EL (cell line): ENCODE measurements around the gene CCNL2.
"Not testable (repeated sequence)": the region's sequence is repeated elsewhere in the genome, so short reads cannot be mapped to it uniquely, and the experiment has no call there.

Experiments used
- DNase-seq: peaks from one replicate; pipeline ENCODE4 v3.0.0-alpha.2; 2016

CCNL2 gene

DNA sequence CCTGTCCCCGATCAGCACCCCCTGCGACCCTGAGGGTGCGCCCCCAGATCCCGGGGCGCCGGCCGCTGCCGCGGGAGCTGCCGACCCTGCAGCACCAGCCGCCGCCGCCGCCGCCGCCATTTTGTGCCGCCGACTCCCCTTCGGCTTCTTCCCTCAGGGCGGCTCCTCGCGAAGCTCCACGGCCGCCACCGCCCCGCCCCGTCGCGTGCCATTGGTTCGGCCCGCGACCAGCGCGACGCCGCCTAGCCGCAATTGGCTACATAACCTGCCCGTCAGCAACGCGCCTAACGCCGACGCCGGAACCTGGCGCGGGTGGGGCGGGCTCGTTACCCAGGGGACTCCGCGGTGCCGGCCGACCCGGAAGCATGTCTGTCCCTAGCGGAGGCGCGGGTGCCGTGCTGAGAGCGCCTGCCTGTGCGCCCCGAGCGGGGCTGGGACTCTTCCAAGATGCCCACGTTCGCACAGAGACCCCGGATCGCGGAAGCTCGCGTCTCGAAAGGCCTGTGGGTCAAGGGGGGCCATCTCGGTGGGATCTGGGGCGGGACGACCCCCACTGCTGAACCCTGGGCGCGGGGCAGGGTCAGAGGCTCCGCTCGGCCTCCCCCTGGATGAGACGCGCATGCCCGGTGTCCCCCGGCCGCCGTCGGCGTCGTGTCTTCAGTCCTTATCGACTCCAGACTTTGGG lies at the start of gene CCNL2:
TSS of gene CCNL2 (minus strand) at position 149 of the 685 bp plus-strand sequence. CDS start at position 120, 29 bp downstream.
- DNase-seq = peak; percentile 98

DNA sequence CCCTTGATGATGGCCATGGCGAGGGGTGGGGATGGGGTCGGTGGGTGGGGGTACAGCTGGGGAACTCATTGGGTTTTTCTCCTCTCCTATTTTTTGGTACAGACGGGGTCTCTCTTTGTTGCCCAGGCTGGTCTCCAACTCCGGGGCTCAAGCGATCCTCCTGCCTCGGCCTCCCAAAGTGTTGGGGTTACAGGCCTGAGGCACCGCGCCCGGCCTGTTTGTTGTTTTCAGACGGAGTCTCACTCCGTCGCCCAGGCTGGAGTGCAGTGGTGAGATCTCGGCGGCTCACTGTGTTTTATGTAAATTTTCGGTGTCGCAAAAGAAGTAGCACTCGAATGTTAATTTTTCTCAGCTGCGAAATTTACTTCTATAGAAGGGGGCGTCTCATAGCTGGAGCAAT lies 47.5 kb upstream of the CCNL2 start:
- DNase-seq = not testable (repeated sequence)

DNA sequence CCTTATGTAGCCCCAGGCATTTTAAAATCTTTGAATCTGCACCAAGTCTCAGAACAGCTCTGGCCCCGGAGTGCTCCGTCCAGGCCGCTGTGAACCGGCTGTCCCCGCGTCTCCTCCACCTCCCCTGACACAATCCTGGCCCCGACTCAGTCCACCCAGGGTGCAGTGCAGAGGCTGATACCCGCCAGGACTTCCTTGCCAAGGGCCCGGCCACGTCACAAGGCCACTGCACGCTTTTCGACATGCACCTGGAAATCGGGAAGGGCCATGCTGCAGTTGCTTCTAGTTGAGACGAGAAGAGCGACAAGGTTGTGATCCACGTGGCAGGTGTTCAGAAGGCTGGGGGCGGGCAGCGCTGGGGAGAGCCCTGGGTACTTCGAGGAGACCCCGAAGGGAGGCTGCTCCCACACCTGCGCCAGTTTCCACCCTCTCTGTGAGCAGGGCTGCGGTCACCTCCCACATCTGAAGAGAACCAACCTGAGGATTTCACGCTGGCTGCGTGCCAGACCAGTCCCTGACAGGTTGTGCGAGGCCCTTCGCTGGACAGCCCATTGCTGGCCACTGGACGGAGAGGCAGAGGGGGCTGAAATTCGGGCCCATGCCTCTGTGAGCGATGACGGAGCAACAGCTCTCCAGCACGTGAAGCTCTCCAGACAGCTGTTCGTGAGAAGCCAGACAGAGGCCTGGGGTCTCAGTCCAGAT lies 43.1 kb upstream of the CCNL2 start:
- no peak for DNase-seq

DNA sequence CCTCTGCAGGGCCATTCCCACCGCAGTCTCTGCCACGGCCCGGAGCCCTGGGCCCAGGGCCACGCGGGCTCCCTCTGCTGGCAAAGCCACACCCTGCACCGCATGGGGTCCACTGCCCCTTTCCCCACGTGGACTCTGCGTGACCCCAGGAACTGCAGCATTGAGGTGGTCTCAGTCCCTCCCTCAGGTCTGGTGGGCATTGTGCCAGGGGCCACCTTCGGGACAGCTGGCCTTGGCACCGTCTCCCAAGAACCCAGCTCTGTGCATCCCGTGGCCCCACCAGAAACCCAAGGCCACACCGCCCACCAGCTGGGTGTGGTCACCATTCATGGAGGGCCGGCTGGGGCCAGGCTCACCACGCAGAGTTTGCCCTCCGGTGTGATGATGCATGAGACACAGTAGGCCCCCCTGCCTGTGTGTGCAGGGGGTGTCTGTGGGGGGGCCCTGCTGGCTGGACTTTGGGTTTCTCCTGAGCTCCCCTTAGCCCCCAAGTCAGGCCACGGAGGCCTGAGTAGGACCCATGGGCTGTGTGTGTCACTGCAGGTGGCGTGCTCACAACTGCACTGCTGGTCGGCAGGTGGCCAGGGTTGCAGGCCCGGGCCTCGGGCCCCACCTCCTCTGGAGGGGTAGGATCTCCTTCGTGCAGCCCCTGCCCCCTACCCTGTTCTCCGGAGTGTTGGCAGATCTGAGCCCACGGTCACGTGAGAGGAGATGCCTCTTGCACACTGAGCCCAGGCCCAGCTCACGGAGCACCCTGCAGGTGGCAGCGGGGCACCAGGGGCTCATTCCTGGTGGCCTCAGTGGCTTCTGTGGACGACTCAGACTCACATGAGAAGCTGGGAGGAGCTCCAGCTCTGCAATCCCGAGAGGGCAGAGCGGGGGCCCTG lies 42.1 kb upstream of the CCNL2 start:
- DNase-seq = peak; percentile 32

DNA sequence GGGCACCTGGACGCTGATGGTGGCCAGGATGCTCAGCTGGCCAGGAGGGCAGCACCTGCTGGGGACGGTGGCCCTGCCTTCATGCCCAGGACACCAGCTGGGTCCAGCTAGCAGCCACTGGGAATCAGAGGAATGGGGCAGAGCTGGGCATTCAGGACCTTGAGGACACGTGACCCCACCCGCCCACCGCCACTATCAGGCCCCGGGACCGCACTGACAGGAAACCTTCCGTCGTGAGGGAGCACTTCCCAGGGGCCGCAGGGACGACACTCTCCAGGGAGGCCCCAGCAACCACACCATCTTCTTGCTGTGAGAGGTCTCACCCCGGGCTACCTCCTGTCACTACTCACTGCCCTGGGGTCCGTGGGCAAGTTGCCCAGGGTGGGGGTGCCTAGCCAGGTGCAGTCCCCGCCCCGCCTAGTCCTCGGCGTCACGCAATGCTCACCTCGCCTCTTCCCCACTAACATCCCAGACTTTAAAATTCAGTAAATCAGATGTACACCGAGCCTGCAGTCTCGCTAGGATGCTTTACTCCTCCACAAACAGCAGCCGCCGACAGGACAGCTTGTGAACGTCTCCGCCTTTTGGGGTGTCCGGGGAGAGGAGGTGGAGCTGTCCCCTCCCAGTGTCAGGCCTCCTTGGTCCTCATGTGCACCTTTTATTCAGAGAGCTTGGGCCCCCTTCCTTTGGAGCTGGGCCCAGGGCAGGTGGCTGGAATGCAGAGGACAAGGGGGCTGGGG lies 41.3 kb upstream of the CCNL2 start:
- no peak for DNase-seq

DNA sequence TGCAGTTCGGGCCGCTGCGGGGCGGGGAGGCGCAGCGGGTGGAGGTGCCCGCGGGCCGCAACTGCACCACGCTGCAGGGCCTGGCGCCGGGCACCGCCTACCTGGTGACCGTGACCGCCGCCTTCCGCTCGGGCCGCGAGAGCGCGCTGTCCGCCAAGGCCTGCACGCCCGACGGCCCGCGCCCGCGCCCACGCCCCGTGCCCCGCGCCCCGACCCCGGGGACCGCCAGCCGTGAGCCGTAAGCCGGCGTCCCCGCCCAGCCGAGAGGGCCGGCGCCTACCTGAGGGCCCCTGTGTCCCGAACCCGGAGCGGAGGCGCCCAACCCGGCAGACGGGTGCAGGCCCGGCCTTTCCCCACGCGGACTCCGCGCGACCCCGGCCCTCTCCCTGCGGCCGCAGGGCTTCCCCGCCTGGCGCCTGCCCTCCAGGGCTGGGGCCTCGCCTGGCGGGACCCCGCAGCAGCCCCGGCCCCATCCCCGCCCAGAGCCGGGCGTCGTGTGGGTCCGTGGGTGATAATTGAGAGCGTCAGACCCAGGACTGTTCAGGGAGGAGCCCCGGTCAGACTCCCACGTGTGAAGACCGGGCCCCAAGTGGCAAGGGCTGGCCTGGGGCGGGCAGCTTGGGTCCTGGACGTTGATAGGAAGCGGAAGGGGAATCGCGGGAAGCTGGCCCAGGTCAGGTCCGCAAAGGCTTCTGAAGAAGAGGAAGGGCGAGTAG lies 40.6 kb upstream of the CCNL2 start:
- DNase-seq = no peak

DNA sequence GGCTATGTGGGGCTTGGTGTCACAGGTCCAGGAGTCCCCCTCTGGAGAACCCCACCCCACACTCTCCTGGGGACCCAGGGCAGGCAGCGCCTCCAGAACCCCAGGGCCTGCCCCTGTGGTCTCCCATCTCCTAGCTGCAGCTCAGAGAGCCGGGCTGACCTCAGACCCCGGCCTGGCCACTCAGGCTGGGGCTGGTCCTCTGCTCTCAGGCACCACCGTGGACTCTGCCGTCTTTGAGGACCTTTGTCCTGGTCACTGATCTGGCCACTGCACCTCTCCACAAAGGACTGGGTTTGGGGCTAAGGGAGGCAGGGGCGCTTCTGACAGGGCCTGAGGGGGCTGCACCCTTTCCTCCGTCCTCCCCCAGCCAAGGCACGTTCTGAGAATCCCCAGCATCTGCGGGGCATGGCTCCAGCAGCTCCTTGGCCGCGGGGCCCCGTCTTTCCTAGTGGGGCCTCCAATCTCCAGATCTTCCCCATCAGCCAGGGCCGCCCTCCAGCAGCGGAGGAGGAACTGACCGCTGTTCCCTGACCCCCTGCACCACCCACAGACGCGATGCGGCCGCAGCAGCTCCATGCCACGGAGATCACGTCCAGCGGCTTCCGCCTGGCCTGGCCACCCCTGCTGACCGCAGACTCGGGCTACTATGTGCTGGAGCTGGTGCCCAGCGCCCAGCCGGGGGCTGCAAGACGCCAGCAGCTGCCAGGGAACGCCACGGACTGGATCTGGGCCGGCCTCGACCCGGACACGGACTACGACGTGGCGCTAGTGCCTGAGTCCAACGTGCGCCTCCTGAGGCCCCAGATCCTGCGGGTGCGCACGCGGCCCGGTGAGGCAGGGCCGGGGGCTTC lies 39.6 kb upstream of the CCNL2 start:
- DNase-seq = no peak

DNA sequence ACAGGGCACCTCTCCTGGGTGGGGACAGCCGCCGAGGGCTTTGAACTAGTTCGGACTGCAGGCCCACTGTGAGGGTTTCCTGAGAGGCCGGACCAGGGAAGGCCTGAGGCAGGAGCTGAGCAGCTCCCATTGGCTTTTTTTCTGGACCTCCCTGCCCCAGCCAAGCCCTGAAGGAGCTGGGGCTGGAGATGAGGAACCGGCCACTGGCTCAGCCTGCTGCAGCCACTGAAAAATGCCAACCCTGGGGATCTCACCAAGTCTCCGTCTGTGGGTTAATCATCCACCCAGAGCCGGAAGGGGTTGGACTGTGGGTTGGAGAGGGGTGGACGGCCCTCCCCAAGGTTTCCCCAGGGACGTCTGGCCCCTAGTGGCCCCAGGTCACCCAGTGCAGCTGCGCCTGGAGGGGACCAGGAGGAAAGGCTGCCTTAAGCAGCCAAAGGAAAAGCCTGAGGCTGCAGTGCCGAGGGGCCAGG lies 38.8 kb upstream of the CCNL2 start:
- peak; percentile 29 for DNase-seq

DNA sequence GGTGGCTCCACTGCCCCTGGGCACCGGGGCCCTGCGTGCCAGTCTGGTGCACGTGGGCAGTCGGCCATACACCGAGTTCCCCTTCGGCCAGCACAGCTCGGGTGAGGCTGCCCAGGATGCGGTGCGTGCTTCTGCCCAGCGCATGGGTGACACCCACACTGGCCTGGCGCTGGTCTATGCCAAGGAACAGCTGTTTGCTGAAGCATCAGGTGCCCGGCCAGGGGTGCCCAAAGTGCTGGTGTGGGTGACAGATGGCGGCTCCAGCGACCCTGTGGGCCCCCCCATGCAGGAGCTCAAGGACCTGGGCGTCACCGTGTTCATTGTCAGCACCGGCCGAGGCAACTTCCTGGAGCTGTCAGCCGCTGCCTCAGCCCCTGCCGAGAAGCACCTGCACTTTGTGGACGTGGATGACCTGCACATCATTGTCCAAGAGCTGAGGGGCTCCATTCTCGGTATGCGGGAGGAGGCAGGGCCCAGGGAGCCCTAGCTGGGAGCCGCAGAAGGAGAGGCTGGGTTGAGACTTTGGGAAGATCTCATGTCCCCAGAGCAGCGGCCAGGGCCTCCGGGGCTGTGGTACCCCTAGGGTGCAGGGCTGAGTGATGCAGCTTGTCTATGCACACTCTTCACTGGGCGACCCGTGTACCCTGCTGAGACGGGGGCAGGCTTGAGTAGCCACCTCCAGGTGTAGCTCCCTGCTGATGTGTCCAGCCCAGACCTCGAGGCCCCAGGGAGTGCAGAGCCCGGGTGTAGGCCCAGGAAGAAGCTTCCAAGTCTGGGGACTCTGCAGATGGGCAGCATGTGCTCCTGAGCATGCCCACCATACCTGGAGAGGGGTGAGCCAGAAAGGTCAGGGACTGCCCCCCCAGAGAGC lies 38.1 kb upstream of the CCNL2 start:
- no peak for DNase-seq

DNA sequence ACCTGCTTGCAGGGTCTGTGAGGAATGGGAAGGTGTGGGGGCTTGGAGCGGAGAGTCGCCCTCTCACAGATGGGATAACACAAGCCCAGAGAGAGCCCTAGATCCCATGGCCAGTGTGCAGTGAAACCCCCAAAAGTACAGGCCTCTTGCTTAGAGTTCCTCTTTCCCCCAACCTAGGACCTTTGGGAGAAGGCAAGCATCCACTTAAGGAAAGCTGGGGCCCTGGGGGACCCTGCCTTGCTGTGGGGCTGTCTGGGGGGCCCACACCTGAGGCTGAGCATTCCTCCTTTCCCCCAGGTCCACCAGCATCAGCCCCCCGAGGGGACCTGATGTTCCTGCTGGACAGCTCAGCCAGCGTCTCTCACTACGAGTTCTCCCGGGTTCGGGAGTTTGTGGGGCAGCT lies 37.5 kb upstream of the CCNL2 start:
- no peak for DNase-seq

DNA sequence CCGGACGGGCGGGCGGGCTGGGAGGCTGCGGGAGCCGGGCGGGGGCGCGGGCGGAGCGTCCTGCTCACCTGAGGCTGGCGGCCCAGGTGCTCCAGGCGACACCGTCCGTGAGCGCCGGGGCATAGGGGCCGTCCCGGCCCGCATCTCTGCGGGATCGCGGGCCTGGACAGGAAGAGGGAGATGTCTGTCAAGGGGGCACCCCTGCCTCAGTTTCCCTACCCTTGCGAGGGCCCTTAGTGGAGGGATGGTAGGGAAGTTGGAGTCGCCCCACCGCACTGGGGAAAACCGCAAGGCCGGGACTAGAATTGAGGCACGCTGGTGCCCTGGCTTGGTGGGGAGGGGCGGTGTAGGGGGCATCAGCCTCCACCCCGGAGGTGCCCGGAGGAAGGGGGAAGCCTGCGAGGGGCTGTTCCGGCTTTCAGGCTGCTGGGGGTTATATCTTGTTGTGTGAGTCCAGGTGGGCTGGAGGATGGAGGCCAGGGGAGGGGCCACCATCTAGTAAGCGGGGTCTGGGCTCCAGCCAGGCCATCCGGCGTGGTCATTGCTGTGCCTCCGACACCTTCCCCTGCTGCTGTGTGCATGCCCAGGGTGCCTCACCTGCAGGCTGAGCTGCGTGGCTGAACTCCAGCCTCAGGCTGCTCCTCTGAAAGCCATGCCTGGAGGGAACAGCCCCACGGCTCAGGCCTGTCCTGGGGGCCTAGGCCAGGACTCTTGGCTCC lies 36.9 kb upstream of the CCNL2 start:
- no peak for DNase-seq

DNA sequence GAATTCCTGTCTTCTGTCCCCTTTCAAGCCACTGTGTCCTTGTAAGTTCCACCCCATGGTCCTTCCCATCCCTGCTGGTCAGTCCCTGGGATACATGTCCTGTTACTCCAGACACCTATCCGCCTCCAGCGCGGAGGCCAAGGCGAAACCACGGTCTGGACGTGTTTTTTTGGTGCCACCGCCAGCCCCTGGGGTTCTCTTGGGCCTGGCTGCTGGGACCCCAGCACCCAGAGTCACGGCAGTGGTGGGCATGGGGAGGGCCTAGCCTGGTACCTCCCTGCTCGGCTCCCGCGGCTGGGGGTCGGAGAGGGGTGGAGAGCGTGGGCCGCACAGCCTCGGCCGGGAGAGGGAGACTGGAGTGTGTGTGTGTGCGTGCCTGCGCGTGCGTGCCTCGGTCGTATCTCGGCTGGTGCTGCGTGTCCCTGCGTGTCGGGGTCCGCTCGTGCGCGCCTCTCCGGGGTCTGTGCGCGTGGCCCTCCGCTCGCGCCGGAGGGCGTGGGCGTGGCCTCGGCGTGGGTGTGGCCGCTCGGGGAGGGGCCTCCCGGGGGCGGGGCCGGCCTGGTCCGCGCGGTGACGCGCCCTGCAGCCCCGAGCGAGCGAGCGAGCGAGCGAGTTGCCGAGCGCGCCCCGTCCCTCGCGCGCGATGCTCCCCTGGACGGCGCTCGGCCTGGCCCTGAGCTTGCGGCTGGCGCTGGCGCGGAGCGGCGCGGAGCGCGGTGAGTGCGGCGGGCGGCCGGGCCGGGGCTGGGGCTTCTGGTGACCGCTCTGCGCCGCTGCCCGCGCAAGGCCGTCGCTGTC lies 36.2 kb upstream of the CCNL2 start, which contains the start of gene VWA1:
TSS of gene VWA1 (plus strand) at position 585 of the 798 bp plus-strand sequence. CDS start at position 644, 59 bp downstream.
- peak; percentile 62 for DNase-seq

DNA sequence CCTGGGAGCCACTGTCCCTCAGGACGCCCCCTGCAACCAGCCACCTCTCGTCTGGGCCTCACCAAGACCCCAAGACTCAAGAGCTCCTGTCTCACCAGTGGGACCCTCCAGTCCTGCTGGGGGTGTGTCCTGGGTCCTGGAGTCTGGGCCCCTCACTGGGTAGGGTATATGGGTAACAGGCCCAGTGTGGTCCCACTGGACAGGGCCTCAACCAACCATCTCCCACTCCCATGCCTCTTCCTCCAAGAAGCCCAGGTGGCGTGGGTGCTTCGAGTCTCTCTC lies 35.6 kb upstream of the CCNL2 start:
- DNase-seq = no peak

DNA sequence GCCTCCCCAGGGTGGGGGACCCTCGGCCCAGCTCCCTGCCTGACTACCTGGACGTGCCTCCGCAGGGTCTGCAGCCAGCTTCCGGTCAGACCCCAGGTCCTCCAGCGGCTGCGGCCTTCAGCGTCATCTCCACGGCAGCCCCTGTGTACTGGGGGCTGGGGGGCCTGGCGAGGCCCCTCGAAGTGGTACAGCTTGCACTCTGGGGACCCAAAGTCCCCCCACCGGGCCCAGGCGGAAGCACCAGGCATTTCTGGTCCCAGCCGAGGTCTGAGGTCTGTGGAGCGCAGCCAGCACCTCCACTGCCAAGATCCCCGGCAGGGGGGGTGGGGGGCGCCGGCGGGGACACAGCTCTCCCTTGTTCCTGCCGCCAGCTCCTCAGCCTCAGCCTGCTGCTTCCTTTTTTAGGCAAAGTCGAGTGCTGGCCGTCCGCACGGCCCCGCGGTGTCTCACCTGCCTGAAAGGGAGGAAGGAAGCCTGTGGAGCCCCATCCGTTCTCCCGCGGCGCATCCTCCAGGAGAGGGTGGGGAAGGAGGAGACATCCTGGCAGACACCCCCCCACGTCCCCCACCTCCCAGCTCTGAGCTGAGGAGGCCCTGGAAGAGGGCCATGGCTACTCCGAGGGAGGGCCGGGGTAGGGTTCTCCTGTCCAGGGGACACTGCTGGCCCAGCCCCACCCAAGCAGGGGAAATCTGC lies 35.1 kb upstream of the CCNL2 start:
- DNase-seq = no peak

DNA sequence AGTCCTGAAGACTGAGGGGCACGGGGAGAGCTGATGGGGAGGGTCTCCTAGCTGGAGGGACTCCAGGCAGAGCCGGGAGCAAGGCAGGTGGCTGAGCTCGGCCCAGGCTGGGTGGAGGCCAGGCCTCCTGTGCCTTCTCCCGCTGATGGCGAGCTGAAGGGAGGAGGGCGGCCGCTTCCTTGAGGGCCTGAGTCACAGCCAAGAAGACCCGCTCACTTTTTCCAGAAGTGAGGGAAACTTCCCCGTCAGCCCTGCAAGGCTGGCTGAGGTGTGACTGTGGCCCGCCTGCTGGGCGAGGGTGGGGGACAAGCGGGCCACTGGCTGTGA lies 34.6 kb upstream of the CCNL2 start:
- peak; percentile 21 for DNase-seq

DNA sequence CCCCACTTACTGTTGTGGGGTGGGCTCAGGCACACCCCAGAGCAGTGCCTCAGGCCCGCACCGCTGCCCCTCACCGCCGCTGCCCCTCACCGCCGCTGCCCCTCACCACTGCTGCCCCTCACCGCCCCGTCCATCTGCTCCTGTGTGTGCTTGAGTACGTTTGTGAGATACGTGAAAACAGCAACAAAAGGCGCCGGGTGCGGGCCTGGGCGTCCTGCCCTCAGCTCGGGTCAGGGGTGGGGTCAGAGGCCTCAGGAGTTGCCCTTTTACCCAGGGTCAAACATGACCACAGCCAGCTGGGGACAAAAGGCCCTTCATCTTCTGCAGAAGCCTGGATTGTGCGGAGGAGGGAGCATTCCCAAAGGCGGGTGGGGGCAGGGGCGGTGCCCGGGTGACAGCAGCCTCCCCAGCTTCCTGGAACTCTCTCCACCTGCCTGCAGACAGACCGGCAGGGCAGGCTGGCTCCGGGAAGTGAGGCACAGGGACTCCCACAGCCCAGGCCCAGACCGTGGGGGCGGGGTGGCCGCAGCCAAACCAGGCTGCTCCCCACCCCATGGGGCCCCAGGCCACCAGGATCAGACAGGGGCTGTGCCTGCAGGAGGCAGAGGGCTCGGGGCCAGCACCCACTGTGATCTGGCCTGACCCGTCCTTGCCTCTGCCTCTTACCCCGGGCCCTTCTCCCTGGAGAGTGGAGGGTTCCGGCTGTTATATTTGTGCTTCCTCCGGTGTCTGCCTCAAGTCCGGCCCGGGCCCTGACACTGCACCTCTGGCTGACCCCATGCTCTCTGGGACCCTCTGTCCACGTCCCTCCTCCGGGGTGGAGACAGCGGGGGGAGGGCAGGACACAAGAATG lies 34.0 kb upstream of the CCNL2 start:
- no peak for DNase-seq
